Stimulated activated CD4-positive, alpha-beta T cell treated with anti-CD3 and anti-CD28 coated beads, Interleukin-12 subunit alpha, Interleukin-12 subunit beta, amount 100 ng/mL, for 24 hours (primary cell): ENCODE results near the gene MPO.

Experiments used
- DNase-seq, 2 experiments: peaks; one replicate each; pipeline ENCODE4 v3.0.0-alpha.2; 2020; ENCODE audit warnings: low read depth in 2 of 2

The MPO gene

GRCh38 chr17:58264407-58265103 is 16.2 kb downstream of the MPO start:
- no peak for DNase-seq

- no peak for DNase-seq
These were observed 17.0 kb downstream of the MPO start for GRCh38 chr17:58263773-58264172.

GRCh38 chr17:58262149-58262548 is 18.6 kb downstream of the MPO start:
- DNase-seq = no peak

GRCh38 chr17:58254803-58255202 is 25.9 kb downstream of the MPO start:
- DNase-seq = no peak

- no peak for DNase-seq
These were observed 27.7 kb downstream of the MPO start for GRCh38 chr17:58253082-58253481.

- DNase-seq = no peak
These were observed 28.6 kb downstream of the MPO start for GRCh38 chr17:58252141-58252540.

- no peak for DNase-seq
These were observed 30.3 kb downstream of the MPO start for GRCh38 chr17:58250344-58251011.

GRCh38 chr17:58249270-58250133 is 31.2 kb downstream of the MPO start:
- DNase-seq = peak; percentile 65 to 66

GRCh38 chr17:58248955-58249269 is 31.8 kb downstream of the MPO start:
- no peak for DNase-seq

GRCh38 chr17:58247511-58248363 is 33.0 kb downstream of the MPO start:
- no peak for DNase-seq

- no peak for DNase-seq
These were observed 34.0 kb downstream of the MPO start for GRCh38 chr17:58246781-58247180.

- DNase-seq = no peak
These were observed 34.5 kb downstream of the MPO start for GRCh38 chr17:58246104-58246740.

GRCh38 chr17:58245428-58246103 is 35.2 kb downstream of the MPO start:
- no peak for DNase-seq

- no peak for DNase-seq
These were observed 35.8 kb downstream of the MPO start for GRCh38 chr17:58244963-58245362.

- no peak for DNase-seq
These were observed 38.5 kb downstream of the MPO start for GRCh38 chr17:58242171-58242784.

- DNase-seq = no peak
These were observed 40.7 kb downstream of the MPO start for GRCh38 chr17:58239987-58240386.

GRCh38 chr17:58238147-58238634 is 42.5 kb downstream of the MPO start, which contains the start of gene LPO:
Gene LPO (plus strand): TSS chr17:58238584. CDS start chr17:58242980, 4,396 bp downstream.
- DNase-seq = no peak

- no peak for DNase-seq
These were observed 44.3 kb downstream of the MPO start for GRCh38 chr17:58236394-58236793.

- no peak for DNase-seq
These were observed 44.9 kb downstream of the MPO start for GRCh38 chr17:58235821-58236220.

- DNase-seq = no peak
These were observed 46.2 kb downstream of the MPO start for GRCh38 chr17:58234512-58234911.
